Left lung (tissue), 10 donors: Measurements from ENCODE around the gene IKBKG. TPM values are rescaled to one million over a fixed set of nuclear protein-coding genes. Genes with fewer than 3 reads are reported as not detected.
"Not testable (repeated sequence)": the region's sequence is repeated elsewhere in the genome, so short reads cannot be mapped to it uniquely, and the experiment has no call there.

Experiments used
- ATAC-seq: fragments of 200-7000 bp; cut with Tn5 transposase; one replicate; pipeline ENCODE4 v1.9.1; 2020; ENCODE audit warnings: moderate library complexity
- DNase-seq, 4 donors: peaks; one replicate each; pipeline ENCODE4 v3.0.0-alpha.2; 2013 to 2020
- H3K27ac ChIP-seq, 2 donors: fragments of 200-600 bp; sonication (generic) in 1 of 2; one replicate each; pipeline versions ENCODE4 v1.5.0 to v1.8.0; 2020 to 2021
- H3K27me3 ChIP-seq, 2 donors: fragments of 200-600 bp; sonication (generic) in 1 of 2; one replicate each; pipeline versions ENCODE4 v1.5.0 to v1.8.0; 2020 to 2021
- H3K36me3 ChIP-seq, 2 donors: fragments of 200-600 bp; sonication (generic) in 1 of 2; one replicate each; pipeline versions ENCODE4 v1.5.0 to v1.8.0; 2020 to 2021
- H3K4me1 ChIP-seq, 2 donors: fragments of 200-600 bp; one replicate each; pipeline ENCODE4 v1.8.0; 2021
- H3K4me3 ChIP-seq, 2 donors: fragments of 200-600 bp; sonication (generic) in 1 of 2; one replicate each; pipeline versions ENCODE4 v1.5.0 to v1.8.0; 2020 to 2021; ENCODE audit warnings: mild to moderate bottlenecking in 1 of 2
- H3K9me3 ChIP-seq, 2 donors: fragments of 200-600 bp; sonication (generic) in 1 of 2; one replicate each; pipeline versions ENCODE4 v1.5.0 to v1.8.0; 2020 to 2021
- intact Hi-C, 2 donors: fragments of 100-400 bp; cut with DNase I; formaldehyde crosslinking; loops; one replicate each; pipeline versions ENCODE4 v1.11.2 to v1.14.2; 2022
- polyA plus RNA-seq, 6 donors: library from polyadenylated mRNA; unstranded; fragments of 120-200 nt; gene quantifications; one replicate each; pipeline ENCODE4 v1.2.1, GENCODE V29; 2013; ENCODE audit not compliant: insufficient read length in 6 of 6
- total RNA-seq, 2 donors: library from RNA; stranded (reverse); fragmentation: NEBNext Ultra II Directional; extraction: Animal tissue kit (Norgen Biotek cat#: 25700); gene quantifications; one replicate each; pipeline ENCODE4 v1.2.1, GENCODE V29; 2021
- TF ChIP-seq, protein P1 (sequence below), 2 donors: fragments of 200-600 bp; sonication (generic) in 1 of 2; IDR thresholded peaks; one replicate each; pipeline versions ENCODE4 v1.5.0 to v1.8.0; 2021; ENCODE audit warnings: antibody characterized with exemption in 2 of 2
- donor health status: DM: no; HTN: yes; CAD: no.
- donor health status: DM: no; HTN: no; CAD: no.

Gene IKBKG
- total and polyA plus RNA-seq, 8 donors: 14.2 to 52.5 (median 17.4) TPM

DNA sequence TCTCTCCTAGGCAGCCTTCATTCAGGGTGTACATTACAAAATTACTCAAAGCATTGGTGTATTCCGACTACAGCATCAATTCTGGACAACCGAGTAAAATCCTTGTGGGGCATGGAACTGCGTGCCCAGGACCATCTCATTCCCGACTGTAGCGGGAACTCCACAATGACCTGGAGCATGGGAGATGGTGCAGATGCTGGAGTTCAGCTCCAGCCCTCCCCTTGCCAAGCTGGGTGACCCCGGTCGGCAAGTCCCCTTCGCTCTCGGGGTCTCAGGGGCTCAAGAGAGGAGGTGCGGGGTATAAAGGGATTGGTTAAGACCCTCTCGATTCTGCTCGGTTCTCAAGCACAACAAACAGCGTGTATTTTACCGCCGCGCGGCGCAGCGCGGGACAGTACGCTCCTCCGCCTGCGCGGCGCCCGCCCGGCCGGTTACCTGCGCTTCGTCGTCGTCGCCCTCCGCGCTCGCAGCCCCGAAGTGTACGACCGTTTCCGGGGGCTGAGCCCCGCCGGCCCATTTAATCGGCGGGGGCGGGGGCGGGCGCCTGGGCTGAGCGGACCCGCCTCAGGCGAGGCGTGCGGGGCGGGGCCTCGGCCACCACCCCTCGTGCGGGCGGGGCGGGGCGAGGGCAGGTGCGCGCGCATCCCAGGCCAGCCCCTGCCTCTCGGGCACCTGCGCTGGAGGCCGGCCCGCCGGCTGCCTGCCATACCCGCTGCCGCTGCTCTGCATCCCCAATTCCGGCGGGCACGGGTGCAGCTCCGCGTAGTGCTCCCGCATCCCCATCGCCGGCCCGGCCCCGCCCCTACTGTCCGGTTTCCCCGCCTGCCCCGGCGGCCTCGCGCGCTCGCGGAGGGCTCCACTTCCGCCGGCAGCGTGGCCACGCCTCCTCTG, 821 bp upstream of the IKBKG start, which contains the start of gene G6PD:
TSS of gene G6PD (minus strand) at position 493 of the 891 bp plus-strand sequence. CDS start 691 bp downstream, outside the sequence.
- ATAC-seq: peak; percentile 77
- DNase-seq: peak in 2 of 4 donors; percentile 54 to 76

DNA sequence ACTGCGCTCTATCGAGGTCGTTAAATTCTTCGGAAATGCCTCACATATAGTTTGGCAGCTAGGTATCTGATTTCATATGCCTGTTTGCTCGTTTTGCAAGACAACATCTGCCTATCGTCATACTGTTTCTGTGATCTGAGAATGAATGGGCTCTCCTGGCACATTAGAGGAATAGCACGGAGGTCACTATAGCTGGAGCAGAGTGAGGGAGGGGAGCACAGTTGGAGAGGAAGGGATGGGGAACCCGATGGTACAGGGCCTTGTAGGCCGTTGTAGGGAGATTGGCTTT, 552 bp downstream of the IKBKG start:
- H3K4me3 ChIP-seq: peak overlapping the region; percentile 50 to 63
- H3K9me3 ChIP-seq: no peaks in the 10 kb centered on the region
- intact Hi-C loops: no loop called here
- H3K4me1 ChIP-seq: peaks cover 0 to 57% of the 10 kb centered on the region in 2 donors
- H3K27me3 ChIP-seq: no peaks in the 10 kb centered on the region
- TF ChIP-seq, protein P1, sequence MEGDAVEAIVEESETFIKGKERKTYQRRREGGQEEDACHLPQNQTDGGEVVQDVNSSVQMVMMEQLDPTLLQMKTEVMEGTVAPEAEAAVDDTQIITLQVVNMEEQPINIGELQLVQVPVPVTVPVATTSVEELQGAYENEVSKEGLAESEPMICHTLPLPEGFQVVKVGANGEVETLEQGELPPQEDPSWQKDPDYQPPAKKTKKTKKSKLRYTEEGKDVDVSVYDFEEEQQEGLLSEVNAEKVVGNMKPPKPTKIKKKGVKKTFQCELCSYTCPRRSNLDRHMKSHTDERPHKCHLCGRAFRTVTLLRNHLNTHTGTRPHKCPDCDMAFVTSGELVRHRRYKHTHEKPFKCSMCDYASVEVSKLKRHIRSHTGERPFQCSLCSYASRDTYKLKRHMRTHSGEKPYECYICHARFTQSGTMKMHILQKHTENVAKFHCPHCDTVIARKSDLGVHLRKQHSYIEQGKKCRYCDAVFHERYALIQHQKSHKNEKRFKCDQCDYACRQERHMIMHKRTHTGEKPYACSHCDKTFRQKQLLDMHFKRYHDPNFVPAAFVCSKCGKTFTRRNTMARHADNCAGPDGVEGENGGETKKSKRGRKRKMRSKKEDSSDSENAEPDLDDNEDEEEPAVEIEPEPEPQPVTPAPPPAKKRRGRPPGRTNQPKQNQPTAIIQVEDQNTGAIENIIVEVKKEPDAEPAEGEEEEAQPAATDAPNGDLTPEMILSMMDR (IDR thresholded peaks at IDR 0.05): no peak
- H3K36me3 ChIP-seq: peaks cover 0 to 2% of the 10 kb centered on the region in 2 donors
- no peak for ATAC-seq
- H3K27ac ChIP-seq: peak overlapping the region; percentile 67 to 93
- no peak for DNase-seq

More for the DNA sequence above, 821 bp upstream of the IKBKG start, which contains the start of gene G6PD:
- Histone ChIP-seq H3K27me3 (no peaks in the 10 kb centered on the region), H3K4me3 (peak within 1 kb of the TSS; percentile 50 to 63), H3K9me3 (no peaks in the 10 kb centered on the region), H3K27ac (peak within 1 kb of the TSS; percentile 67 to 93), H3K36me3 (no peaks in the 10 kb centered on the region), H3K4me1 (peaks cover 0 to 54% of the 10 kb centered on the region in 2 donors)
- TF ChIP-seq, protein P1 (IDR thresholded peaks at IDR 0.05): no peak
- intact Hi-C loops: no loop called here

DNA sequence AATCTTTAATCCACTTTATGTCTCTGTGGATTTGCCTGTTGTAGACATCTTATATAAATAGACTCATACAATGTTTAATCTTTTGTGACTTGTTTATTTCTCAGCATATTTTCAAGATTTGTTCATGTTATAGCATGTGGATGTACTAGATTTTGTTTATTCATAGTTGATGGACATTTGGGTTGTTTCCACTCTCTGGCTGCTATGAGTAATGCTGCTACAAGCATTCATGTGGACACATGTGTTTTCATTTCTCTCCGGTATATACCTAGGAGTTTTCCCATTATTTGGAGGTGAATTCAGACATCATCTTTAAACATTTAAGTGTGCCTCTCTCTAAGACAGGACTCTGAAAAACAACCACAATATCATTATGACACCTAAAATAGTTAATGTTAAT, 2.3 kb downstream of the IKBKG start:
- Histone ChIP-seq H3K27me3 (no peaks in the 10 kb centered on the region), H3K9me3 (no peaks in the 10 kb centered on the region), H3K4me1 (peaks cover 0 to 41% of the 10 kb centered on the region in 2 donors), H3K36me3 (peaks cover 0 to 19% of the 10 kb centered on the region in 2 donors), H3K27ac (no peak overlapping the region), H3K4me3 (no peak overlapping the region)
- DNase-seq: no peak
- intact Hi-C loops: no loop called here
- ATAC-seq: no peak
- TF ChIP-seq, protein P1 (IDR thresholded peaks at IDR 0.05): no peak

DNA sequence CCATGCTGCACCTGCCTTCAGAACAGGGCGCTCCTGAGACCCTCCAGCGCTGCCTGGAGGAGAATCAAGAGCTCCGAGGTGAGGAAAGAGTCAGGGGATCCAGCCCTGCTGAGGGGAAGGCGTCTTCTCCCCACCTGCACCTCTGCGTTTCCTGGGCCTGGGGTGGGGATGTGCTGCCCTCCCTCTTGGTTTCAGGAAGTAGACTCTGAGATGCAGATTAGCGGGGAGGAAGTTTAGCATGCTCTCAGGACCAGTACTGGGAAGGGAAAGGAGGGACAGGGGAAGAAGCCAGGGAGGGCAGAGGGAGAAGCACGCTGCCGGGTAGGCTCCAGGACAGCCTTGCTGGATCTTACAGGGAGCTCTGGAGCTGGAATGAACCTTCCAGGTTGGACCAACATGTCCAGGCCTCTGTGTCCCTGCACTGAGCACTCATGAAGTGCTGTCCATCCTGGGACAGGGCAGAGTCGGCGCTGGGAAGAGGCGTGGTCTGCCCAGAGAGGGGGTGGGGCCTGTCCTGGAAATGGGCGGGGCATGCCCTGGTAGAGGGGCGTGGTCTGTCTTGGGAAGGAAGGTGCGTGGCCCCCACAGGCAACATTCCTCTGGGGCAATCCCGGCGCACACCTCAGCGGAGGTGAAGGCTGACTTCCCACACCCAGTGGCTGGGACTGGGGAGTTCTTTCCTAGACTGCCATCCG, 4.8 kb downstream of the IKBKG start:
- Histone ChIP-seq H3K4me1 (peaks cover 0 to 25% of the 10 kb centered on the region in 2 donors), H3K27ac (peak overlapping the region in 1 of 2 donors; percentile 37), H3K36me3 (peaks cover 0 to 28% of the 10 kb centered on the region in 2 donors)
- ATAC-seq, H3K9me3 ChIP-seq, H3K27me3 ChIP-seq, intact Hi-C loops, H3K4me3 ChIP-seq: not testable (repeated sequence)
- peak in 1 of 4 donors; percentile 22 for DNase-seq

DNA sequence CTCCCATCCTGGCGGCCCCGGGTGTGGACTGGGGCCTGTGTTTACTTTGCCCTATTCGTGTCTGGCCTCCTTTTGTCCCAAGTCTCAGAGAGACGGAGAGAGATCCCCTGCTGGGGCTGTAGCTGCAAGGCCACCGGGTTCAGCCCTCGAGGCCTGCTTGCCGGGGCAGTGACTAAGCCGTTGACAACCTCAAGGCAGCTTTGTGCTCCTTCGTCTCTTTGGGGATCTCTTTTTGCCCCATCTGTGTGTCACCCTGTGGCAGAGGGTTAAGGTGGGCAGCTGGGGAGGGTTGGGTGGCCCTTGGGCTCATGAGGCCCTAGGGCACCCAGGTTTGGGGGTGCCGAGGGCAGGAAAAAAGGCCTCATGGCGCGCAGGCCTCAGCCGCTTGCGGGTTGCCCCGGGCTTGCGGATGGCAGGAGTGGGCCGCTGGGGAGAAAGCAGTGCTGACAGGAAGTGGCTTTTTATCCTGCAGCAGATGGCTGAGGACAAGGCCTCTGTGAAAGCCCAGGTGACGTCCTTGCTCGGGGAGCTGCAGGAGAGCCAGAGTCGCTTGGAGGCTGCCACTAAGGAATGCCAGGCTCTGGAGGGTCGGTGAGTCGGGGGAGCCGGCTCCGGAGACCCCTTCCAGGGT, 10.8 kb downstream of the IKBKG start:
- H3K27ac ChIP-seq, H3K27me3 ChIP-seq, ATAC-seq, H3K4me1 ChIP-seq, H3K9me3 ChIP-seq, intact Hi-C loops, H3K4me3 ChIP-seq: not testable (repeated sequence)
- peak in 1 of 4 donors; percentile 3 for DNase-seq
- H3K36me3 ChIP-seq: peaks cover 0 to 24% of the 10 kb centered on the region in 2 donors

DNA sequence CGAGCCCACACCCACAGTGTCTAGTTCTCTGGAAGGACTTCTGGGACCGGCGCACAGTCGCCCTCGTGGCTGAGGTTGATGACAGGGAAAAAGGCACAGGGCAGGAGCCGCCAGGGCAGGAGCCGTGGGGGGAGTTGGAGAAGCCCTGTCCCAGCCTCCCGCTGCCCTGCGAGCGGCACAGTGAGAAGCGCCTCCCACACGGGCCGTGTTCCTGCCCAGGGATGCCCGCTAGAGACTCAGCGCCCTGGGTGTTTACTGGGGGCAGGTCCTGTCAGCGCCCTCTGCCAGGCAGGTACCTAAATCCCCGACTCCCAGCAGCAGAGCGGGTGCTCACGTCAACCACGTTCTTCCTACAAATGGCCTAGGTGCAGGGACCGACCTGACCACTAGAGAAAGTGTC, 11.5 kb downstream of the IKBKG start:
- H3K27me3 ChIP-seq, H3K4me1 ChIP-seq, H3K27ac ChIP-seq, ATAC-seq, H3K4me3 ChIP-seq, H3K9me3 ChIP-seq, intact Hi-C loops: not testable (repeated sequence)
- DNase-seq: peak in 1 of 4 donors; percentile 6
- H3K36me3 ChIP-seq: peaks cover 0 to 17% of the 10 kb centered on the region in 2 donors

DNA sequence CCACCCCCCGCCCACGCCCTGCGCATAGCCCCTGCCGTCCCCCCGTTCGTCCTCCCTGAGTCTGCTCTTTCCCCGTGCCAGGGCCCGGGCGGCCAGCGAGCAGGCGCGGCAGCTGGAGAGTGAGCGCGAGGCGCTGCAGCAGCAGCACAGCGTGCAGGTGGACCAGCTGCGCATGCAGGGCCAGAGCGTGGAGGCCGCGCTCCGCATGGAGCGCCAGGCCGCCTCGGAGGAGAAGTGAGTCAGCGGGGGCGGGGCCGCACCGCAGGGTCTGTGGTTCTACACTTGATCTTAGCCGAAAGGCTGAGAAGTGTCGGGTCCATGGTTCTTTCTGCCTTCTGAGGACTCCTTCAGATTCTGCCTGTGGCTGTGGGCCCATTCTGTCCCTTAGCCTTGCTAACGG, 12.9 kb downstream of the IKBKG start:
- DNase-seq (peak in 1 of 4 donors; percentile 1), ATAC-seq (peak; percentile 28)
- H3K27me3 ChIP-seq, H3K36me3 ChIP-seq, H3K4me1 ChIP-seq, H3K4me3 ChIP-seq, H3K9me3 ChIP-seq, H3K27ac ChIP-seq, intact Hi-C loops: not testable (repeated sequence)

DNA sequence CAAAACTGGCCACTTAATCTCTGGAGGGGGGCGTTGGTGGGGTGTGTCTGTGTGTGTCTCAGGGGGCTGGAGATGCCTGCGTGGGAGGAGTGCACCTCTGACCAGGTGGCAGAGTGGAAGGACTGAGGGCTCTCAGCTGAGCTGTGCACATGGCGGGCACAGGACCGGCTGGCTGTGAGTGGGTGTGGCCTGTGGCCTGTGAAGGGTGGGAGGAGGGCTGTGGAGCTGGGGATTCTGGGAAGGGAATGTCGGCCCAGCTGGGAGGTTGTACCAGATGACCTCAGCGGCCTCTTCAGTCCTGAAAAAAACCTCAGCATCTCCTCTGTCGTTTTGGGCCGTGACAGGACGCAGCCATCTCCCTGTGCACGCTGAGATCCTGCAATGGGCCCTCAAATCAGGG, 14.9 kb downstream of the IKBKG start:
- H3K27me3 ChIP-seq, intact Hi-C loops, H3K4me3 ChIP-seq, H3K36me3 ChIP-seq, H3K4me1 ChIP-seq, H3K27ac ChIP-seq, DNase-seq, H3K9me3 ChIP-seq: not testable (repeated sequence)
- ATAC-seq: peak; percentile 25

DNA sequence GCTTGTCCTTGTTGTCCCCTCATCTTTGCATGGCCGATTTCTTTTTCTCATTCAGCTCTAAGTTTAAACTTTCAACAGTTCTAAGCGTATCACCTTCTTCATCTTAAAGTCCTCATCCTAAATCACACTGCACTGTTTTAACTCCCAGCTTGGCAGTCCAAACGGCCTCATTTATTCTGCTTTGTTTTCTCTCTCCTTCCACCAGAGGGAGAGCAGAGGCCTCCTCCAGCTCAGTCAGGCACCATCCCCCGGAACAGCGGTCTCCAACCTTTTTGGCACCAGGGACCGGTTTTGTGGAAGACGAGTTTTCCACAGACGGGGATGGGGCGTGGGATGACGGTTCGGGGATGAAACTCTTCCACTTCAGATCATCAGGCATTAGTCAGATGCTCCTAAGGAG, 22.9 kb downstream of the IKBKG start:
- H3K4me3 ChIP-seq, H3K36me3 ChIP-seq, H3K9me3 ChIP-seq, intact Hi-C loops, DNase-seq, H3K27me3 ChIP-seq, H3K27ac ChIP-seq, ATAC-seq, H3K4me1 ChIP-seq: not testable (repeated sequence)
